HG03196 (cell line): ENCODE measurements around the gene LLCFC1.
"Not testable (repeated sequence)": the region's sequence is repeated elsewhere in the genome, so short reads cannot be mapped to it uniquely, and the experiment has no call there.

ENCODE experiments used
- ATAC-seq: cut with Tn5 transposase; IDR thresholded peaks from one replicate; pipeline ENCODE4 v1.9.1; 2021; ENCODE audit not compliant: unreplicated experiment

Gene LLCFC1

DNA sequence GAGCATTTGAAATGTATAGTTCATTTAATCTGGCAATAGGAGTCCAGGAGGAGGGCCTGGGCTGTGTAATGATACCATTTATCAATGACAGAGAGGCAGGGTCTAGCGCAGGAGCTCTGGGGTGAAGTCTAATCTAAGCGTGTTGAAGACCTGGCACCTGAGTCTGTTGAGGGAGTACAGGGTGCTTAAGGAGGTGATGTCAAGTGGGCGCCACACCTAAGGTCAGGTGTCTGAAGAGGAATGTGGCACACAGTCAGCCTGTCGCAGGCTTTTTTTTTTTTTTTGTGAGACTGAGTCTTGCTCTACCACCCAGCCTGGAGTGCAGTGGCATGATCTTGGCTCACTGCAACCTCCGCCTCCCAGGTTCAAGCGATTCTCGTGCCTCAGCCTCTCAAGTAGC is 2.3 kb downstream of the LLCFC1 start:
- no peak for ATAC-seq

GRCh38 chr7:142942746-142943145 is 3.5 kb downstream of the LLCFC1 start:
- ATAC-seq: no peak

GRCh38 chr7:142943706-142944268 is 4.5 kb downstream of the LLCFC1 start:
- ATAC-seq: no peak

DNA sequence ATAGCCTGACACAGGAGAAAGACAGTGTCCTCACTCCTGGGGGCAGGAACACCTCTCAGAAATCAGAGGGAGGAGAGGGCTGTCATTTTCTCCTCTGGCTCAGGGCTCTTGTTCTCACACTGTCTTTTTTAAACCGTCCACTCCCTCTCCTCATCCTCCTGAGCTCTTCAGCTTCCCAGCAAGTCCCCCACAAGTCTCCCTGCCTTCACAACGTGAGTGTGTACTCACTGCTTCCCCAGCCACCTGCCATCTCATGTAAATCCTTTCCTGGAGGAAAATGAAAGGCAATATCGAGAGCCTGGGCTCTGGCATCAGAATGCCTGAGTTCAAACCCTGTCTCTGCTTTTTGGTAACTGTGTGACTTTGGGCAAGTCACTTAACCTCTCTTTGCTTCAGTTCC is 5.7 kb downstream of the LLCFC1 start:
- ATAC-seq: no peak

- ATAC-seq: no peak
Measured at GRCh38 chr7:142948603-142949002, 9.3 kb downstream of the LLCFC1 start.

- no peak for ATAC-seq
Measured at GRCh38 chr7:142950235-142950634, 11.0 kb downstream of the LLCFC1 start.

DNA sequence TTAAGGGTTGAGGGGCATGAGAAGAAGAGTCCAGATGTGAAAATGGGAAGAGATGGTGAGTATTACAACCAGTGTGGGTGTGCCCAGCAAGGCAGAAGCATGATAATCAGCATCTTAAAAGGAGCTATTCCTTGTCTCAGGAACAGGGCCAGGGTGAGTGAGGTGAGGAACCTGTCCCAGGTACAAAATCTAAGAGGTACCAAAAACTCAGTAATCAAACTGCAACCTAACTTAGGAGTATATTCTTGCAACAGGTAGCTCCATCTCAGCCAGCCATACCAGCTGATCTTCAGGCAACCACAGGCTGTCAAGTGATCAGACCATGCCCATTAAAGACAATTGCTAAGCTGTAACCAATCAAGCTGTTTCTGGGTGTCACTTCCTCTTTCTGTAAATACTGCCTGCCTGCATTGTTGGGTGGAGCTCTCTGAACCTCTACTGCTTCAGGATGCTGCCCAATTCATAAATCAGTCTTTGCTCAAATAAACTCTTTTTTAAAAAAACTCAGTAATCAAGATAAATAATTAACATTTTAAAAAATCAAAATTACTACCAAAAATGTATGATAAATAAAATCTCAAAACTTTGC is 15.5 kb downstream of the LLCFC1 start:
- ATAC-seq: no peak

DNA sequence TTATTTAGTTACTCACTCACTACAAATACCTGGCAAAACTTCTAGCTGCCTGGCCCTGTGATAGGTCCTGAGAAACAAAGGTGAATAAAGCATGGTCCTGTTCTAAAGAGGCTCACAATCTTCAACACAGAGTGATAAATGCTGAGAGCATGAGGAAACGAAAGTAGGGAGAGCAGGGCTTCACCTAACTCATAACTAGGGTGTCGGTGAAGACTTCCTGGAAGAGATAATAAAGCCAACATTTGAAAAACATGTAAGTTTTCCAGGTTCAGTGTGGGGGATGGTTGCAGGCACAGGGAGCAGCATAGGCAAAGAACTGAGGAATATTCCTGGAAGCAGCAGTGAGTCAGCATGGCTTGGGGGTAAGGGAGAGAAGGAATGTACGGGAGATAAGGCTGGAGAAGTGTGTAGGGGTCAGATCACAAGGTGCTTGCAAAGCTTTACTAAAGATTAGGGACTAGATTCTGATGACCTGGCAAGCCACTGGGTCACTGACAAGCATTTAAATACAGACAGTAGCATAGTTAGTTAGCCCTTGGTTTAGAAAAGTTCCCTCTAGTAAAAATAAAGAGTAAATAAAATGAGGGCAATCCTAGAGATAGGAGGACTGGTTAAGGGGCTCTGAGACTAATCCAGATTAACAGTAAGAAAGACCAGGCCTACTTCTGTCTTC is 17.8 kb downstream of the LLCFC1 start:
- no peak for ATAC-seq

DNA sequence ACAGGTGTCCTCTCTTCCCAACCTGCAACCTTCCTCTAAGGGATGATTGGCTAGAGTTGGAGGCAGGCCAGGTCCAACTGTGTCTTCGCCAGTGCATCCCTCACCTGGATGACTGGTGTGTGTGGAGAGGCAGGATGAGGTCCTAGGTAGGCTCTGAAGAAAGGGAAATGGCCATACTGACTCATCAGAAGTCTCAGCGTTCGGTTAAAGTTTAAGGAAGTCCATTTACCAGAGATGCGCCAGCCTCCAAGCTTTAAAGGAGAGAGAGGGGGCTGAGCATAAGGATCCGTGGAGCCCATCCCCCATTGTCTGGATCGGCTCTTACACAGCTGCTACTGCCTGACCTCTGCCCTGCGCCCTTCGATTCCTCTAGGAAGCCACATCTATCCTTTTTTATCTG is 18.4 kb downstream of the LLCFC1 start:
- no peak for ATAC-seq

GRCh38 chr7:142959202-142959601 is 19.9 kb downstream of the LLCFC1 start:
- no peak for ATAC-seq

DNA sequence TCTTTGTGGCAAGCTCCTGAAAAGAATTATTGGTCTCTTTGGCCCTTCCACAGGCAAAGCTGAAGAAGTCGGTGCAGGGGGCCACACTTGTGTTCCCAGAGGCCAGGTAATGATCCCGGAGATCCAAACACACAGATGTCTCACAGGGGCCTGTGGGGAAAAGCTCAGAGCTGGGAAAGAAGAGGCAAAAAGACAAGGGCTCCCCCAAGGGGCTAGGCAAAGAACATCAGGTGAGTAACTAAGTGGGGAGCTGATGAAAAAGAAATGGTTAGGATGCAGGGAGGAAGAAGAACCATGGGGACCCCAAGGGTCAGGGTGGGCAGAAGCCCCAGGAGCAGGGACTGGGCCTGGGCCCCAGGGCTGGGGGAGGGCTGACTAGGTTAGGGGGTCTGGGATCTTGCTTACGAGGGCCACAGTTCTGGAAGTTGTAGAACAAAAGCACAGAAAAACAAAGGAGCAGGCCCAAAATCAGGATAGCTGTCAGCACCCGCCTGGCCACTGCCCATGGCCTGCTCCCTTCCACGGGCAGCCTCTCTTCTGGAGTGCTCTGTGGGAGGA is 21.8 kb downstream of the LLCFC1 start:
- ATAC-seq: no peak

GRCh38 chr7:142961595-142961972 is 22.3 kb downstream of the LLCFC1 start:
- ATAC-seq: no peak

DNA sequence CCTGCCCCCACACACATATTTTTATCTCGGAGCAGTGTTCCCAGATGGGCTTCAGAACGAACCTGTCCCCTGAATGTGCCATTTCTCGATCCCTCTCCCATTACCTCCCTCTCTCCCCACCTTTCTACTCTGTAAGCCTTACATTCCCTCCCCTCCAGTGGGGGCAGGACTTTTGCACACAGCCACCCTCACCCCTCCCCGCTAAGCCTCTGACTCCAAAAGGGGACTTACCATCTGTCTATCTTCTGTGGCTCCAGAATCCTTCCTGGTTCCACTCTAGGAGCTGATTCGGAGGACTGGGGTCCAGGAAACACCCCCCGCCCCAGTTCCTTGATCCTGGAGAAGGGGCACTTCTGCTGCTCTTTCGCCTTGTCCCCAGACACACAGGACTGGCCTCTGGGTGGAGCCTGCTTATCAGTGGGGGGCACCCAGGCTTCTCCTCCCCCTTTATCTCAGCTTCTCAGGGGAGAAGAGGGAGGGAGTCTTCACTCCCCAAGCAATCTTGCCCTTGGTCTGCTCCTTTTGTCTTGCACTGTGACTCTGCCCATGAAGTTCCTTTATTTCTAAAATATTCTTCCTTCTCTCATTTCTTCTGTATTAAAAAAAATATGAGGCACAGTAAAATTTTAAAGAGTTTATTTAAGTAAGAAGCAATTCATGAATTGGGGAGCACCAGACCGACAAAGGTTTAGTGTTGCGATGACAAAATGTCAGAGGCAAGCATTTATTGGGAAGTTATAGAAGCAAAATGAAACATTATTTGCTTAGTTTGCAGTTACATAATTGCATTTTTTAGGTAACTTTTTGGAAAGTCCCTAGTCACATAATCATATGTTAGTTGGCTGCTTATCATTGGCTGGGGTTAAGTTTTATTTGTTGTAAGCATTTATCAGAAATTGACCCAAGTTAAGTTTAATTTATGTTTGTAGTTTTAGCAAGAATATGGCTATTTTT is 23.0 kb downstream of the LLCFC1 start, which contains the start of gene KEL:
TSS of gene KEL (minus strand) at position 391 of the 954 bp plus-strand sequence. CDS start at position 234, 157 bp downstream.
- no peak for ATAC-seq

DNA sequence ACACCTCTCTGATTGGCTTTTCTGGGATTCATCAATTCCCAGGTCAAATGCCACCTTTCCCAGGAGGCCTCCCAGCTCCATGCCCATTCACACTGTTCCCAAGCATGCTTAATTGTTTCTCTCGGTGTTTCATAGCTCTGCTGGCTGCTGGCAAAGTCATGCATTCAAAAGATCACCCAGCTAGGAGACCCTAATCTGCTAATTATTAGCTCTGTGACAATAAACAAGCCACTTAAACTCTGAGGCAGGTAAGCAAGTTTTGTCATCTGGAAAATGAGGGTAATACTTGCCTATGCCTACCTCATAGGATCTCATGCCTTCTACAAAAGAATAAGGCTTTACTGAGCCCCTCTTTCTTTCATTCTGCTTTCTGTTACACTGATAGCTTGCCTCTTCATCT is 23.7 kb downstream of the LLCFC1 start:
- no peak for ATAC-seq

DNA sequence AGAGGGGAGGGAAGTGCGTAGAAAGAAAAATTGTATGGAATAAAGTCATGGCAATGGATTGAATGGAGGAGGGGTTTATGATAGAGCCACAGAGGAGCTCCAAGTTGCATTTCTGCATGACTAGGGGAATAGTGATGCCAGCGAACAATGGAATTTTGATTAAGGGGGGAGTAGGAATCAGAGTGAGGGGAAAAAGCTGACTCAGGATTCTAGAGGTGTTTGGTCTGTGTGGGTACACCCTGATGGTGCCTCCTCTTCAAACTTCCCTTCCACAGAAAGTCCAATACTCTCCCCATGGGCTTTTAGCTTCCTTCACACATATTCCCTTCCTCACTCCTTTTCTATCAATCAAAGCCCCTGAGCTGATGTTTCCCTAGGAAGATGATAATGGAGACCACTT is 24.7 kb downstream of the LLCFC1 start:
- no peak for ATAC-seq

- ATAC-seq: no peak
Measured at GRCh38 chr7:142964502-142965246, 25.4 kb downstream of the LLCFC1 start.

DNA sequence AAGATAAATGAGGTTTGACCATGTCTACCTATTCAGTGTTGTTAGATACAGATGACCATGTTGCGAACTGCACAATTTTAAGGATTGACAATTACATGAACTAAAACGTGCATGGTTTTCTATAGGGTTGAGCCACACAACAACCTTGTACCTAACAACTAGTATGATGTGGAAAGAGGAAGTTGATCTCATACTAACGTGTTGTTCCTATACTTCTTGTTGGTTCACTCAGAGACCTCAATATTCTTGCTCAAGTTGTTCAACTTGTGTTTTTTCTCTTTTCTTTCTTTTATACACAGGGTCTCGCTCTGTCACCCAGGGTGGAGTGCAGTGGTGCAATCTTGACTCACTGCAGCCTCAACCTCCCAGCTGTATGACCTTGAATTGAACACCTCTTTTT is 28.9 kb downstream of the LLCFC1 start:
- ATAC-seq: no peak

DNA sequence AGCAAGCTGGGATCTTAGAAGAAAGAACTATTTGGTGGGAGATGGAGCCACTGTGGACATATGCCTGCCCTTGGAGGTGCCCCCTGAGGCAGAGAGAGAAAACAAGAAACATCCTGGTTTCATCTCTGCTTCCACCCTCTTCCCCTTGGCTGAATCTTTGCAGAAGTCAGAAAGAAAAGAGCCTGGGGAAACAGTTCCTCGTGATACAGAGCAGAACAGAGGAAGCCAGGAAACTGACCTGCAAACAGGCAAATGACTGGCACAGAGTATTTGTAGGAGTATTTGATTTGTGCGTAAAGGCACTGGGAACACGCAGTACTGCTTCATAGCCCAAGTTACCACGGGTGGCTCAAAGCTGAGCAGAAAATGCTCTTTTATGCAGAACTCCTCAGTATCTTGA is 29.9 kb downstream of the LLCFC1 start:
- ATAC-seq: no peak

GRCh38 chr7:142974626-142975025 is 35.3 kb downstream of the LLCFC1 start:
- no peak for ATAC-seq

- ATAC-seq: not testable (repeated sequence)
Measured at GRCh38 chr7:142978402-142978801, 39.1 kb downstream of the LLCFC1 start.
